Measurements from ENCODE around the gene POLH.

Gene POLH

DNA sequence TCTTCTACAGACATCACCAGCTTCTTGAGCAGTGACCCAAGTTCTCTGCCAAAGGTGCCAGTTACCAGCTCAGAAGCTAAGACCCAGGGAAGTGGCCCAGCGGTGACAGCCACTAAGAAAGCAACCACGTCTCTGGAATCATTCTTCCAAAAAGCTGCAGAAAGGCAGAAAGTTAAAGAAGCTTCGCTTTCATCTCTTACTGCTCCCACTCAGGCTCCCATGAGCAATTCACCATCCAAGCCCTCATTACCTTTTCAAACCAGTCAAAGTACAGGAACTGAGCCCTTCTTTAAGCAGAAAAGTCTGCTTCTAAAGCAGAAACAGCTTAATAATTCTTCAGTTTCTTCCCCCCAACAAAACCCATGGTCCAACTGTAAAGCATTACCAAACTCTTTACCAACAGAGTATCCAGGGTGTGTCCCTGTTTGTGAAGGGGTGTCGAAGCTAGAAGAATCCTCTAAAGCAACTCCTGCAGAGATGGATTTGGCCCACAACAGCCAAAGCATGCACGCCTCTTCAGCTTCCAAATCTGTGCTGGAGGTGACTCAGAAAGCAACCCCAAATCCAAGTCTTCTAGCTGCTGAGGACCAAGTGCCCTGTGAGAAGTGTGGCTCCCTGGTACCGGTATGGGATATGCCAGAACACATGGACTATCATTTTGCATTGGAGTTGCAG is 37.9 kb downstream of the POLH start:
- DNase-seq (ENCODE audit: low spot score), result no peak
- in situ Hi-C loops (cut with MboI; ENCODE audit: low pct_unique_long_range_greater_than_20kb, low sequenced_read_pairs, unreplicated experiment), result no loop called here
- TF ChIP-seq, protein P1, sequence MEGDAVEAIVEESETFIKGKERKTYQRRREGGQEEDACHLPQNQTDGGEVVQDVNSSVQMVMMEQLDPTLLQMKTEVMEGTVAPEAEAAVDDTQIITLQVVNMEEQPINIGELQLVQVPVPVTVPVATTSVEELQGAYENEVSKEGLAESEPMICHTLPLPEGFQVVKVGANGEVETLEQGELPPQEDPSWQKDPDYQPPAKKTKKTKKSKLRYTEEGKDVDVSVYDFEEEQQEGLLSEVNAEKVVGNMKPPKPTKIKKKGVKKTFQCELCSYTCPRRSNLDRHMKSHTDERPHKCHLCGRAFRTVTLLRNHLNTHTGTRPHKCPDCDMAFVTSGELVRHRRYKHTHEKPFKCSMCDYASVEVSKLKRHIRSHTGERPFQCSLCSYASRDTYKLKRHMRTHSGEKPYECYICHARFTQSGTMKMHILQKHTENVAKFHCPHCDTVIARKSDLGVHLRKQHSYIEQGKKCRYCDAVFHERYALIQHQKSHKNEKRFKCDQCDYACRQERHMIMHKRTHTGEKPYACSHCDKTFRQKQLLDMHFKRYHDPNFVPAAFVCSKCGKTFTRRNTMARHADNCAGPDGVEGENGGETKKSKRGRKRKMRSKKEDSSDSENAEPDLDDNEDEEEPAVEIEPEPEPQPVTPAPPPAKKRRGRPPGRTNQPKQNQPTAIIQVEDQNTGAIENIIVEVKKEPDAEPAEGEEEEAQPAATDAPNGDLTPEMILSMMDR (IDR thresholded peaks at IDR 0.05; ENCODE audit: extremely low read depth, insufficient read depth, missing control alignments), result no peak

DNA sequence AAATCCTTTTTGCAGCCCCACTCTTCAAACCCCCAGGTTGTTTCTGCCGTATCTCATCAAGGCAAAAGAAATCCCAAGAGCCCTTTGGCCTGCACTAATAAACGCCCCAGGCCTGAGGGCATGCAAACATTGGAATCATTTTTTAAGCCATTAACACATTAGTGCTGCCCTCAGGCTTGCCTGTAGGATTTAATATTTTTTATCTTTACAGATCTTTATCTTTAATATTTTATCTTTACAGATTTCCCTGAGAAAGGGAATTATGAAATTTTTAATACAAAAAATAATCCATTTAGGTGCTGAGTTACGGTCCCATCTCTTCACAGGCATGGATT is 38.4 kb downstream of the POLH start:
- DNase-seq (ENCODE audit: low spot score), result no peak
- in situ Hi-C loops (cut with MboI; ENCODE audit: low pct_unique_long_range_greater_than_20kb, low sequenced_read_pairs, unreplicated experiment), result no loop called here
- TF ChIP-seq, protein P1 (IDR thresholded peaks at IDR 0.05; ENCODE audit: extremely low read depth, insufficient read depth, missing control alignments), result no peak

DNA sequence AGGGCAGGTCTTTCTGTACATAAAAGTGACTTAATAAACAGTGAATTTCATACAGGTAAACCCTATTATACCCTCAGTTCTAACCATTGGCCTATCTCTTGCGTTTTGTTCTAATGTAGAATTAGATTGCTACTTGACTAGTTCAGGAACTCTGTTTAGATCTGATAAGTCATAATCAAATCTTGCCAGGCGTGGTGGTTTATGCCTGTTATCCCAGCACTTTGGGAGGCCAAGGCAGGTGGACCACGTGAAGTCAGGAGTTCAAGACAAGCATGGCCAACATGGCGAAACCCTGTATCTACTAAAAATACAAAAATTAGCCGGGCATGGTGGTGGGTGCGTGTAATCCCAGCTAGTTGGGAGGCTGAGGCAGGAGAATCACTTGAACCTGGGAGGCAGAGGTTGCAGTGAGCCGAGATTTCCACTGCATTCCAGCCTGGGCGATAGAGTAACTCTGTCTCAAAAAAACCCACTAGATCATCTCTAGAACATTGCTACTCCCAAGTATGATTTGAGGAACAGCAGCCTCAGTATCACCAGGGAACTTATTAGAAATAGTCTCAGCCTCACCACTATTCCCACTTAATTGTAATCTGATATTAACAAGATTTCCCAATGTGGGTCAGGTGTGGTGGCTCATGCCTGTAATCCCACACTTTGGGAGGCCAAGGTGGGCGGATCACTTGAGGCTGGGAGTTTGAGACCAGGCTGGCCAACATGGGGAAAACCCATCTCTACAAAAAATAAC is 40.9 kb downstream of the POLH start:
- in situ Hi-C loops (cut with MboI; ENCODE audit: low pct_unique_long_range_greater_than_20kb, low sequenced_read_pairs, unreplicated experiment), result no loop called here
- DNase-seq (ENCODE audit: low spot score), result no peak
- TF ChIP-seq, protein P1 (IDR thresholded peaks at IDR 0.05; ENCODE audit: extremely low read depth, insufficient read depth, missing control alignments), result no peak

DNA sequence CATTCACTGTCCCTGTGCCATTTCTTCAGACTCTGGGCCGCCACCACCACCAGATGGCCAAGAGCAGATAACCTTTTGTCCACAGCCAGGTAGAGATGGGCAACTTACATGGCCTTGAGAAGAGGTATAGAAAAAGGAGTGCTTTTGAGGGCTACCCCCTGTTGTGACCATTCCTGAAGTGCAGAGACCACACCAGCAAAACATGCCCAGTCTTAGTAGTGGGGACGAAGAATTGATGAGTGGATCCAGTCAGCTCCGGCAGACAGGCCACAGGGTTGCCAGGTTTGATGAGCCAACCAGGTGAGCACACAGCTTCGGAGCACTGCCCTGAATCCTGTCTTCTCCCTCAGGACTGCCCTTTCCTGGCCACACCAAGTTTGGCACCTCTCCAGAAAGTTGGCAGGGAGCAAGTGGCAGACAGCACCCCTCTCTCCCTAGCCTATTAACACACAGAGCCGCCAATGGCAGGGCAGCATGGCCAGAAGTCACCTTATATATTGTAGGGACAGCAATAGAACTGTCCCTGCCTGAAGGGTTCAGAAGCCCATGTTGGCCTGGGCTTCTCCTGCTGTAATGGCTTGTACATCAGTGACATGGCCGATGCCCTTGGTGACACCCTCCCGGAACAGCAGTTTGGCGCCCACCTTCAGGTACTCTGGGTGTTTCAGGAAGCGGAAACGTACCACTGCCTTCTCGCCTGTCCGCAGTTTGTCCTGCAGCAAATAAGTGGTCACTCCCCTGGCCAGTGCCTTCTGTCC is 45.3 kb downstream of the POLH start:
- in situ Hi-C loops (cut with MboI; ENCODE audit: low pct_unique_long_range_greater_than_20kb, low sequenced_read_pairs, unreplicated experiment), result no loop called here
- TF ChIP-seq, protein P1 (IDR thresholded peaks at IDR 0.05; ENCODE audit: extremely low read depth, insufficient read depth, missing control alignments), result no peak
- DNase-seq (ENCODE audit: low spot score), result no peak

DNA sequence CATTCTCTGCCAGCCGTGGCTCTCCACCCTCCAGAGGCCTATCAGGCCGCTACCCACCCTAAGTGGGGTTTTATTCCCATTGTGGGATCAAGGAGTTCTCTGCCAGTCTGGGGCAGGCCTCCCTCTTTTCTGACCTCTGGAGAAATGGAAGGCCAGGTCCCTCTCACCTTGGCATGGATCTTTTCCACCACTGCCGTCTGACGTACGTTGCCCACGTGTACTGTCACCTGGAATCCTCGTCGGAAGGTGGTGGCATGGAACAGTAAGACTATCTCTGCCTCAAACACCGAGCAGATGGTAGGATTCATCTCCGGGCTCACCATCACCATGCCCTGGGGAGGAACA is 45.8 kb downstream of the POLH start:
- DNase-seq (ENCODE audit: low spot score), result no peak
- TF ChIP-seq, protein P1 (IDR thresholded peaks at IDR 0.05; ENCODE audit: extremely low read depth, insufficient read depth, missing control alignments), result no peak
- in situ Hi-C loops (cut with MboI; ENCODE audit: low pct_unique_long_range_greater_than_20kb, low sequenced_read_pairs, unreplicated experiment), result no loop called here

DNA sequence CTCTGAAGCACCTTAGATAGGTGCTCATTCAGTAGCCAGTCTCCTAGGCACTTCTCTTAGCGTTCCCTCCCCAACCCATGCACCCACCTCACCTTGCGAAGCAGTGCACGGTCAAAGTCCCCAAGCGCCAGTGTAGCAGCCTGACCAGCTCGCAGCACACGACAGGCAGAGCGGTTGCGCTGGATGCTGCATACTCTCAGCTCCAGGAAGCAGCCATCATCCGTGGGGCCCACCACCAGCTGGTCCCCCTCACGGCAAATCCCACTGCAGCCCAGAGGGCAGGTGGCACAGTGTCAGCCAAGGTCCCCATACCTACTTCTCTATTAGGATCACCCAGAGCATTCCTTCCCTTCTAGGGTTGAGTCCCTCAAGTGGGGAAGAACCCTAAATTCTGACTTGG is 46.6 kb downstream of the POLH start:
- TF ChIP-seq, protein P1 (IDR thresholded peaks at IDR 0.05; ENCODE audit: extremely low read depth, insufficient read depth, missing control alignments), result no peak
- in situ Hi-C loops (cut with MboI; ENCODE audit: low pct_unique_long_range_greater_than_20kb, low sequenced_read_pairs, unreplicated experiment), result no loop called here
- no peak for DNase-seq (ENCODE audit: low spot score)

Data from GM13977 (cell line).